HL-60 (cell line): Measurements from ENCODE around the gene STK17B.

Experiments
- CTCF ChIP-seq: IDR thresholded peaks from one replicate; pipeline ENCODE4 v1.5.1; 2011; ENCODE audit warnings: low read length, control low read depth, inconsistent platforms; ENCODE audit not compliant: insufficient read depth
- GABPA ChIP-seq: IDR thresholded peaks from 2 replicates; pipeline ENCODE4 v1.6.1; 2012; ENCODE audit warnings: low read depth
- POLR2AphosphoS5 ChIP-seq: IDR thresholded peaks from 2 replicates; pipeline ENCODE4 v1.6.1; 2012; ENCODE audit warnings: low read depth
- REST ChIP-seq: IDR thresholded peaks from 2 replicates; pipeline ENCODE4 v1.6.1; 2012; ENCODE audit warnings: low read depth; ENCODE audit not compliant: insufficient replicate concordance
- SPI1 ChIP-seq: IDR thresholded peaks from 2 replicates; pipeline ENCODE4 v1.6.1; 2012; ENCODE audit warnings: low read depth, mild to moderate bottlenecking, borderline replicate concordance

GRCh38 chr2:196171946-196172345 lies 568 bp upstream of the STK17B start:
- TF ChIP-seq CTCF (no peak), REST (no peak), GABPA (no peak), POLR2AphosphoS5 (no peak), SPI1 (no peak)
